Measurements from ENCODE around the gene MYO1D.

- TF ChIP-seq ARNT (IDR thresholded peaks at IDR 0.05) (no peak), FOXK2 (IDR thresholded peaks at IDR 0.05) (no peak), ZNF384 (IDR thresholded peaks at IDR 0.05) (no peak), CTBP1 (IDR thresholded peaks at IDR 0.05; ENCODE audit: borderline replicate concordance) (no peak)
Measured at GRCh38 chr17:32446949-32447348, 430.0 kb downstream of the MYO1D start.
